ENCODE data around the gene MARF1.
"Not testable (repeated sequence)": the region's sequence is repeated elsewhere in the genome, so short reads cannot be mapped to it uniquely, and the experiment has no call there.

MARF1 gene

GRCh38 chr16:15572329-15573001, 70.5 kb downstream of the MARF1 start:
- DNase-seq (ENCODE audit: low spot score): no peak

- no peak for DNase-seq (ENCODE audit: low spot score)
Measured at GRCh38 chr16:15571557-15571956, 71.4 kb downstream of the MARF1 start.

- not testable (repeated sequence) for DNase-seq (ENCODE audit: low spot score)
Measured at GRCh38 chr16:15570666-15571065, 72.3 kb downstream of the MARF1 start.

- no peak for DNase-seq (ENCODE audit: low spot score)
Measured at GRCh38 chr16:15567823-15568222, 75.1 kb downstream of the MARF1 start.

GRCh38 chr16:15566095-15566494, 76.9 kb downstream of the MARF1 start:
- DNase-seq (ENCODE audit: low spot score): no peak

- DNase-seq (ENCODE audit: low spot score): no peak
Measured at GRCh38 chr16:15564604-15565339, 78.2 kb downstream of the MARF1 start.

GRCh38 chr16:15559176-15559575, 83.8 kb downstream of the MARF1 start:
- DNase-seq (ENCODE audit: low spot score): no peak

- DNase-seq (ENCODE audit: low spot score): peak; percentile 40
Measured at GRCh38 chr16:15557258-15557657, 85.7 kb downstream of the MARF1 start.

- no peak for DNase-seq (ENCODE audit: low spot score)
Measured at GRCh38 chr16:15556130-15556529, 86.8 kb downstream of the MARF1 start.

- DNase-seq (ENCODE audit: low spot score): no peak
Measured at GRCh38 chr16:15553313-15554088, 89.5 kb downstream of the MARF1 start.

GRCh38 chr16:15552507-15552906, 90.4 kb downstream of the MARF1 start:
- no peak for DNase-seq (ENCODE audit: low spot score)

- no peak for DNase-seq (ENCODE audit: low spot score)
Measured at GRCh38 chr16:15548482-15548891, 94.5 kb downstream of the MARF1 start.

- DNase-seq (ENCODE audit: low spot score): no peak
Measured at GRCh38 chr16:15547768-15548096, 95.2 kb downstream of the MARF1 start.

GRCh38 chr16:15547072-15547767, 95.7 kb downstream of the MARF1 start:
- not testable (repeated sequence) for DNase-seq (ENCODE audit: low spot score)

GRCh38 chr16:15545544-15545943, 97.4 kb downstream of the MARF1 start:
- no peak for DNase-seq (ENCODE audit: low spot score)

GRCh38 chr16:15544405-15544804, 98.5 kb downstream of the MARF1 start:
- no peak for DNase-seq (ENCODE audit: low spot score)
